ENCODE data around the gene GATA5.

GATA5 gene

GRCh38 chr20:62457098-62457497 is 18.7 kb downstream of the GATA5 start:
- DNase-seq (ENCODE audit: low read depth in 2 of 2, low spot score in 1 of 2) = no peak

DNA sequence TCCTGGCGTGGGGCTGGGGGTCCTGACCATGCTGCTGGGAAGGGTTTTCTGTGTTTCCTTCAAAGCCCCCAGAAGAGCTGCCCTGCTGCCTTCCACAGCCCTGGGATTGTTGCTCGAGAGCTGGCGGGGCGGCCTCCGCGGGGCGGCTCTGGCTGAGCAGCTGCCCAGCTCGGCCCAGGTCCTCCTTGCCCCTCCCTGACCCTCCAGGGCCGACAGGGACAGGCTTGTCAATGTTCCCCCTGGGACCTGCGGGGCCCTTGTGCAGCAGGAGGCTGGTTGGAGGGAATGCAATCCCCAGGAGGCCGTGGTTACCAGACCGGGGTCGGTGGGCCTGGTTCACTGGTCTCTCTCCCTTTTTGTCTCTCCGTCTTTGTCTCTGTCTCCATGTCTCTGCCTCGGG is 19.9 kb downstream of the GATA5 start:
- DNase-seq (ENCODE audit: low read depth in 2 of 2, low spot score in 1 of 2) = no peak

DNA sequence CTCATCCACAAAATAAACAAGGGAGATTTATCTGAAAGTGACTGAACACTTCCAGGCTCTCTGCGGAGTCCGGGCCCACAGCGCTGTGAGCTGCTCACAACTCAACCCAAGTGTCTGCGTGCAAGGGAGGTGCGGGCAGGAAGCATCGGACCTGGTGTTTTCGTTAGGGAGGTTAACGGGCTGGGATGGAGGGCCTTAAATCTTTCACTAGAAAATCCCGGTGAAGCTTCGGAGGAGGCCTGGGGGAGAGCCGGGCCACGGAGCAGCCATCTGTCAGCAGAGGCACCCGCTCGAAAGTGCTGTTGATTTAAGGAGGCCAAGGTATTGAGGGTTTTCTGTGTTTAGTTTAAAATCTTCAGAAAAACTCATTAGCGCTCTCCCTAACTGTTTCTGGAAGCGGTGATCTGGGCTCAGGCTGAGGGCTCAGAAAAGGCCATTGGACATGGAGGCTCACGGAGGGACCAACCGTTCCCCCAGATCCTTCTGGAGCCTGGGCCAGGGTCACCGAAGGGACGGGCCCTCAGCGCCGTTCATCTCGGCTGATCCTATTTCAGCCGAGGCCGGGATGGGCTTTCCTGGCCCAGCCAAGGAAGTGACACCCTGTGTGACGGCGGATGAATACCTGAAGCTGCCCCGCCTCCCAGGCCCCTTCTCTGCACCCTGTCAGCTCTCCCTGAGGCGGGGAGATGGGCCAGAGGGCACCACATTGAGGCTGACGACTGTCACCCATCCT is 20.7 kb downstream of the GATA5 start:
- no peak for DNase-seq (ENCODE audit: low read depth in 2 of 2, low spot score in 1 of 2)

GRCh38 chr20:62453186-62453808 is 22.5 kb downstream of the GATA5 start:
- DNase-seq (ENCODE audit: low read depth in 2 of 2, low spot score in 1 of 2) = no peak

DNA sequence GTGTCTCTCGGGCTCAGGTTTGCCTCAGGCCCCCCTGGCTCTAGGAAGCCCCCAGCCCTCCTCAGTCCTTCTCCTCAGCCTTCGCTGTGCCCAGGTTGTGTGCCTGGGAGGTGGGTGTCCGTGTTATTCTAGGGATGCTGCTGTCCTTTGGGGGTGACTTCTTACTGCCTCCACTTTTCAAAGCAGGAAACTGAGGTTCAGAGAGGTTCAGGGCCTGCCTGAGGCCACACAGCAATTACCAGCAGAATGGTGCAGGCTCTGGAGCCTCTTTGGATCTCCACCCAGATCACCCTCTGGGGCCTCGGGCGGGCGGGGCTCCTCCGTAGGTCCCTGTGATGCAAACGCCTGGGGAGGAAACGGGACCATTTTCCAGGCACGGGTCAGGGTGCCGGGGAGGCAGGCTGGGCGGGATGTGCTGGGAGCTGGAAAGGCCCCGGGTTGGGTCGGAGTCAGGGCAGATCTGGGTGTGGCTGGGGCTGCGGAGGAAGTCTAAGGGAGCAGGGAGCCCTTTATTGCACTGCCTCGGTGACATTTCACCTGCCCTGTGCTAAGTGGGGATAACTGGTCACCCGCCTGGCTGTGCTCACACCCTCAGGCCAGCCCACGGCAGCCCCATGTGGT is 23.2 kb downstream of the GATA5 start:
- no peak for DNase-seq (ENCODE audit: low read depth in 2 of 2, low spot score in 1 of 2)

GRCh38 chr20:62451970-62452369 is 23.8 kb downstream of the GATA5 start:
- no peak for DNase-seq (ENCODE audit: low read depth in 2 of 2, low spot score in 1 of 2)

DNA sequence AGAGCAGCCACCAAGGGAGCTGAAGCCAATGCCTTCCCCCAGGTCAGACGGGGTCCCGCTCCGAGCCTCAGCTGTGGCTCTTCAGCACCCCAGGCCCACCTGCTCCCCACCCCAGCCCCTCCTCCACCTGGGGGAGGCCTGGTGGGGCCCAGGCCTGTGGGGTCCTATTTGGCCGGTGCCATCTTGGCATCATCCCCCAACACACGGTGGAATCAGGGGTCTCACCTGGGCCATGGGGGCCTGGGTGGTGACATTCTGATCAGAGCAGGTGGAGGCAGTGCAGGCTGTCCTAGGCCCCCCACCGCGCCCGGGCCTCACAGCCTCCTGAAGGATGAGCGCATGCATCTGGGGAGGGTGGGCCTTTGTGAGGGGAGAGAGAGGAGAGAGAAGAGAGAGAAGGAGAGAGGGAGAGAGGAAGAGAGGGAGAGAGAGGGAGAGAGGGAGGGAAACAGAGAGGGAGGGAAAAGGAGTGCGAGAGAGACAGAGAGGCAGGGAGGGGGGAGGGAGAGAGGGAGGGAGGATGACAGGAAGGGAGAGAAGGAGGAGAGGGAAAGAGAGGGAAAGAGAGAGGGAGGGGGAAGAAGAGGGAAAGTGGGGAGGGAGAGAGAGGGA is 24.5 kb downstream of the GATA5 start:
- DNase-seq (ENCODE audit: low read depth in 2 of 2, low spot score in 1 of 2) = no peak

DNA sequence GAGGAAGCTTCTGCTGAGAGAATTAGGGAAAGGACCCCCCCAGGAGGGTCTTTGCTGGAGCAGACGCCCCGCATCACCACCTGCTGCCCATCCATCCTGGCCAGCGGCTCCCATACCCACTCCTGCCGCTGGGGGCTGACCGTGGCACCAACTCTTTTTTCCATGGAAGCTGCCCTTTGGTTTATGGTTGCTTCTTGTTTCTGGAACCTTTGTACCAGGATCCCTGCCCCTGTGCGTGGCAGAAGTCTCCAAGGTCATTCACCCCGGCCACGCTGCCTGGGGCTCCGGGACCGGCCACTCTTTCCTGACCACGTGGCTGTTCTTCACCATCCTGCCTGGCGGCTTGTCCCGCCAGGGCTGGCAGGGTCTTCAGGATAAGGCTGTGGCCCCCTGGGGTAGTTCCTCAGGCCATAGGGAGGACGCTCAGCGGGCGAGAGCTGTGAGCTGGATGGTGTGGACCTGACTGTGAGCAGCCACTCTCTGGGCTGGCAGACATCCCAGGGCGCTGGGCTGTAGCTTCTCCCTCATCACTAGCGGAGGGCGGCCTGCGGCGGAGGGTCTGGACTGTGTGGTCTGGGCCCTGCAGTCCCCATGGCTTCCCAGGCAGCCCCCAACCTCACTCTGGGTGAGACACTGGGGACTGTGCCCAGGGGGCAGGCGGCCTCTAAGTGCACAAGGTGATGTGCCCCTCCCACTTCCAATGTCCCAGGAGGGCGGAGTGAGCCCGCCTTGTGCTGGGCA is 25.7 kb downstream of the GATA5 start:
- no peak for DNase-seq (ENCODE audit: low read depth in 2 of 2, low spot score in 1 of 2)

- no peak for DNase-seq (ENCODE audit: low read depth in 2 of 2, low spot score in 1 of 2)
Observed at GRCh38 chr20:62448788-62449187, 27.0 kb downstream of the GATA5 start.

GRCh38 chr20:62448038-62448437 is 27.8 kb downstream of the GATA5 start:
- no peak for DNase-seq (ENCODE audit: low read depth in 2 of 2, low spot score in 1 of 2)

DNA sequence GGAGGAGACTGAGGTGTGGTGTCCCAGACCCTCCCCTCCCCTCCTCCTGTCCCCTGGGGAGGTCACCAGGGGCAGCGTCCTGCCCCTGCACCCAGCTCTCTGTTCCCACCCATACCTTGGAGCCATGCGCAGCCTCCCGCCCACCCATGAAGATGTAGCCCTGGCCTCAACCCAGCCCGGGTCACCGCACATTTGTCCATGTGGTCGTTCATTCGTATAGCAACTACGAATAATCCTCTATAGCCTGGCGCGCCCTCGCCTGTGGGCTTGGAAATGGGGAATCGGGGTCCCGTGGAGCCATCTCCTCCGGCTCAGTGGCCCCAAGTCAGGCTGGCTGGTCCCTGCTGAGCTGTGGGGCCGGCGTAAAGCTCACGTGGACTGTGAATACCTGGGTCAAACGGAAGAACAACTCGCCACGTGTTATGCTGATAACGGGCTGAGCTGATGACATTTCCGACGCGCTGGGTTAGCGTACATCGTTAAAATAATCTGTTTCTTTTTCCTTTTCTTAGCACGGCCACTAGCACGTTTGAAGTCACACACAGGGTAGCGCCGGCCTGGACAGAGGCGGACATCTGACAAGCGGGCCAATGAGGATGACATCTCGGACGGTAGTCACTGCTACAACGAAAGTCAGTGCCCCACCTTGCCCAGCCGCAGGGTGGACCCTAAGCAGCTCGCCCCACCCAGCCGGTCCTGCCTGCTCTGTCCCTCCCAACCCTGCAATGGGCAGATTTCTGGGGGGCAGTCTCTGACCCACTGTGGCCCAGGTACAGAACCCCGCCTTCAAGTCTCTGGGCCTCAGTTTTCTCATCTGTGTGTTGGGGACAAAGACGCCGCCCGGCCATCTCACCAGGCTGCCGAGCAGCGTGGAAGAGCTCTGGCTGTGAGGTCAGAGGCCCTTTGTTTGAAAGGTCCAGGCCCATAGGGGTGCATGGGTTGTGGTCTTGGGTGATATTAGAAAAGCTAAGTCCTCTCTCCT is 28.6 kb downstream of the GATA5 start:
- DNase-seq (ENCODE audit: low read depth in 2 of 2, low spot score in 1 of 2) = no peak

DNA sequence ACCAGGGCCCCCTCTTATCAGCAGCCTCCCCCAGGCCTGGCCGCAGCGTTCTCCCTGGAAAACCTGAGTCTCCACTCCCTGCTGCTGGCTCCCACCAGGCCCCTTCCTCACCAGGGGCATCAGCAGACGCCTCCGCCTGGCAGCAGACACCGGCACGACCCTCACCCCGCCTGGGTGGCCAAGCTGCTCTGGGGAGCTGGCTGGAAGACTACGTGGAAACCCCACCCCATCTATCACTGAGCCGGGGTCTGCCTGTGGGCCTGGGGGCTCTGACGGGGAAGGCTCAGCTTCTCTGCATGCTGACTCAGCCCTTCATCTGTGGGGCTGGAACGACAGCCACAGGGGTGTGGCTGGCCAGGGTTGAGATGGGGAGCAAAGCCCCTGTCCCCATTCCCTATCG is 29.3 kb downstream of the GATA5 start:
- DNase-seq (ENCODE audit: low read depth in 2 of 2, low spot score in 1 of 2) = no peak

DNA sequence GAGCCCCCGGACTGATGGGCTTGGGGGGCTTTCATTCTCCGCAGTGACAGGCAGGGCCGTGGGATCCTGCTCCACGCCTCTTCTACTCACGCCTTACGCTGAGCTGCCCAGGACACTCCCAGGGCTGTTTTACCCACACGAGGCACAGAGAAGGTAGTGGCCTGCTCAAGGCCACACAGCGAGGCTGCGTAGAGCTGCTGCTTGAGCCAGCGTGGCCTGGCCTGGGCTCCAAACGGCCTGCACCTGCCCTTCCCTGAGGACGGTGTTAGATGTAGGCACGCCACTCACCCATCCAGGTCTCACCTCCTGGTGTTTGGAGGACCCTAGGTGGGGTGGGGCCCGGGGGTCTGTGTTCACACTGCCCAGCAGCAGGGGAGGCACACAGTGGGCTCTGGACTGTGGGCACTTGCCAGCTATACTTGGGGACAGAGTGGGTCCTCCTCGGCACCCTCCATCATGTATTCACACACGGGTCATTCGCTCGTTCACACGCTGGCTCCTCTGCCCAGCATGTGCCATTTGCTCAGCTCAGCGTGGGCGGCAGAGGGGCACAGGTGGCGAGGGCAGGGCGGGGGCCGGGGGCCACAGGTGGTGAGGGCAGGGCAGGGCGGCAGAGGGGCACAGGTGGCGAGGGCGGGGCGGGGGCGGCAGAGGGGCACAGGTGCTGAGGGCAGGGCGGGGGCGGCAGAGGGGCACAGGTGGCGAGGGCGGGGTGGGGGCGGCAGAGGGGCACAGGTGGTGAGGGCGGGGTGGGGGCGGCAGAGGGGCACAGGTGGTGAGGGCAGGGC is 30.0 kb downstream of the GATA5 start:
- DNase-seq (ENCODE audit: low read depth in 2 of 2, low spot score in 1 of 2) = no peak

- DNase-seq (ENCODE audit: low read depth in 2 of 2, low spot score in 1 of 2) = no peak
Observed at GRCh38 chr20:62444286-62444685, 31.5 kb downstream of the GATA5 start.

- no peak for DNase-seq (ENCODE audit: low read depth in 2 of 2, low spot score in 1 of 2)
Observed at GRCh38 chr20:62441987-62442539, 33.7 kb downstream of the GATA5 start.

GRCh38 chr20:62439218-62439617 is 36.6 kb downstream of the GATA5 start:
- DNase-seq (ENCODE audit: low read depth in 2 of 2, low spot score in 1 of 2) = no peak

DNA sequence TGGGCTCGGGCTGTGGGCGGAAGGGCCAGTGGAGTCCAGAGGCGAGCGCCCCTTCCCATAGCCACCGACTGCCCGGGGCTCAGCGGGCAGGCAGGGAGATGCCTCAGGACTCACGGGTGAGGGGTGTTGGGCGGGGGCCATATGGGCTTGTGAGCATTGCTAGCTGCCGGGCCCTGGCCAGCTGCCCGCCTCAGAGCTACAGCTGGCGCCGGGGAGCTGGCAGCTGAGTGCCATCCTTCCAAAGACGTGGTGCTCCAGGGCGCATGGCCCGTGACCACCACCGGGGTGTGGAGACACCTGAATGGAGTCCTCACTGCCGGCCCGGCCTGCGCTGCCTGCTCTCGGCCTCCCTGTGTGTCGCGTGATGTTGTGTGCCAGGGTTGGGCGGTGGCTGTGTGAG is 37.9 kb downstream of the GATA5 start:
- no peak for DNase-seq (ENCODE audit: low read depth in 2 of 2, low spot score in 1 of 2)

GRCh38 chr20:62437496-62437895 is 38.3 kb downstream of the GATA5 start:
- DNase-seq (ENCODE audit: low read depth in 2 of 2, low spot score in 1 of 2) = no peak

DNA sequence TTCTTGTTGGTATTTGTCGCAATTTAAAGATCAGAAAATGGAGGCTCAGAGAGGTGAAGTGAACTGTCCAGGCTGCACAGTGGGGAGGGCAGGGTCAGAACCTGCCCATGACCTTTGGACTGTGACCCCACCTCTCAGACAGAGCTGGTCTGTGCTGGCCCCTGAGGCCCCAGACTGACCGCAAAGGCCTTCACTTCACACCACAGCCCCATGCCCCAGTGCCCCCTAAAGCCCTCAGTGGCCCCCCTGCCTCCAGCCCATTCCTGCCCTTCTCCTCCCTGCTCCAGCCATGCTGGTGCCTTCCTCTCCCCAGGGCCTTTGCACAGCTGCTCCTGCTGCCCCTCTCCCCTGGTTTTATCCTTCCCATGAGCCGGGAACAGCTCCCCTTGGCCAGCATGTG is 39.1 kb downstream of the GATA5 start:
- no peak for DNase-seq (ENCODE audit: low read depth in 2 of 2, low spot score in 1 of 2)
